GDM1 (cell line): ENCODE data around the gene LINGO1.

Experiments used
- DNase-seq: peaks from one replicate; lab custom pipeline; 2025; lab: John Stamatoyannopoulos, UW

The LINGO1 gene

GRCh38 chr15:77615472-77615871, 17.2 kb downstream of the LINGO1 start:
- no peak for DNase-seq

GRCh38 chr15:77614251-77614806, 18.4 kb downstream of the LINGO1 start:
- no peak for DNase-seq

- DNase-seq = no peak
These were observed 18.9 kb downstream of the LINGO1 start for GRCh38 chr15:77613814-77614213.

GRCh38 chr15:77612958-77613601, 19.6 kb downstream of the LINGO1 start:
- no peak for DNase-seq

GRCh38 chr15:77611767-77612166, 20.9 kb downstream of the LINGO1 start:
- no peak for DNase-seq

GRCh38 chr15:77610731-77611130, 22.0 kb downstream of the LINGO1 start:
- DNase-seq = no peak

GRCh38 chr15:77609558-77609957, 23.2 kb downstream of the LINGO1 start:
- no peak for DNase-seq

- DNase-seq = no peak
These were observed 23.9 kb downstream of the LINGO1 start for GRCh38 chr15:77608774-77609173.

- no peak for DNase-seq
These were observed 24.8 kb downstream of the LINGO1 start for GRCh38 chr15:77607894-77608261.

- no peak for DNase-seq
These were observed 25.4 kb downstream of the LINGO1 start for GRCh38 chr15:77607111-77607893.

- DNase-seq = no peak
These were observed 26.3 kb downstream of the LINGO1 start for GRCh38 chr15:77606142-77607034.

- no peak for DNase-seq
These were observed 27.2 kb downstream of the LINGO1 start for GRCh38 chr15:77605547-77605946.

GRCh38 chr15:77604973-77605372, 27.7 kb downstream of the LINGO1 start:
- DNase-seq = no peak

GRCh38 chr15:77603611-77604336, 28.9 kb downstream of the LINGO1 start:
- DNase-seq = no peak

GRCh38 chr15:77602800-77603199, 29.9 kb downstream of the LINGO1 start:
- DNase-seq = no peak

GRCh38 chr15:77599899-77600298, 32.8 kb downstream of the LINGO1 start:
- DNase-seq = no peak

- no peak for DNase-seq
These were observed 33.4 kb downstream of the LINGO1 start for GRCh38 chr15:77599357-77599756.

GRCh38 chr15:77598644-77599043, 34.1 kb downstream of the LINGO1 start:
- no peak for DNase-seq

GRCh38 chr15:77597804-77598453, 34.8 kb downstream of the LINGO1 start:
- no peak for DNase-seq

- no peak for DNase-seq
These were observed 35.6 kb downstream of the LINGO1 start for GRCh38 chr15:77596821-77597803.
